OCI-LY1 (cell line): ENCODE measurements around the gene CRTC1.
A peak's percentile ranks its signal among the peaks of the same experiment; 100 is the strongest.

Experiments used
- H2AFZ ChIP-seq: fragments of 200-600 bp; sonication (generic), shearing (Covaris generic); 2 replicates; pipeline ENCODE4 v1.6.0; 2014; ENCODE audit warnings: antibody characterized with exemption, mild to moderate bottlenecking, low read length
- H3F3A ChIP-seq: fragments of 200-600 bp; sonication (generic), shearing (Covaris generic); 2 replicates; pipeline ENCODE4 v1.6.0; 2014; ENCODE audit warnings: mild to moderate bottlenecking, antibody characterized with exemption, low read length, moderate library complexity; ENCODE audit not compliant: insufficient read depth
- H3K27ac ChIP-seq: fragments of 200-600 bp; sonication (generic); 2 replicates; pipeline ENCODE4 v1.5.1; 2014; ENCODE audit warnings: low read length, mixed run types, mild to moderate bottlenecking, low read depth; ENCODE audit not compliant: poor library complexity, severe bottlenecking
- H3K27me3 ChIP-seq: fragments of 200-600 bp; sonication (generic); 2 replicates; pipeline ENCODE4 v1.6.0; 2014; ENCODE audit warnings: antibody characterized with exemption, mild to moderate bottlenecking, low read length, moderate library complexity; ENCODE audit not compliant: insufficient read depth
- H3K36me3 ChIP-seq: fragments of 200-600 bp; sonication (generic); 2 replicates; pipeline ENCODE4 v1.6.1; 2014; ENCODE audit warnings: mild to moderate bottlenecking, antibody characterized with exemption, low read length, moderate library complexity, mixed read lengths; ENCODE audit not compliant: insufficient read depth
- H3K4me1 ChIP-seq: fragments of 200-600 bp; sonication (generic); 2 replicates; pipeline ENCODE4 v1.5.1; 2014; ENCODE audit warnings: mild to moderate bottlenecking, low read length, moderate library complexity; ENCODE audit not compliant: insufficient read depth, severe bottlenecking
- H3K4me2 ChIP-seq: fragments of 200-600 bp; sonication (generic), shearing (Covaris generic); 2 replicates; pipeline ENCODE4 v1.6.1; 2014; ENCODE audit warnings: low read length
- H3K4me3 ChIP-seq: fragments of 200-600 bp; sonication (generic); 2 replicates; pipeline ENCODE4 v1.5.1; 2014; ENCODE audit warnings: low read length, low read depth, mild to moderate bottlenecking, mixed read lengths; ENCODE audit not compliant: poor library complexity, severe bottlenecking
- H3K79me2 ChIP-seq: fragments of 200-600 bp; shearing (Covaris generic); 2 replicates; pipeline ENCODE4 v1.6.1; 2016; ENCODE audit warnings: mixed run types, low read length, mixed read lengths; ENCODE audit not compliant: insufficient read depth
- H3K9ac ChIP-seq: fragments of 200-600 bp; sonication (generic), shearing (Covaris generic); 2 replicates; pipeline ENCODE4 v1.6.1; 2014; ENCODE audit warnings: mild to moderate bottlenecking, low read length, mixed read lengths
- H3K9me2 ChIP-seq: fragments of 200-600 bp; sonication (generic), shearing (Covaris generic); 2 replicates; pipeline ENCODE4 v1.6.1; 2014; ENCODE audit warnings: low read depth, mild to moderate bottlenecking, low read length, mixed read lengths
- H3K9me3 ChIP-seq: fragments of 200-600 bp; shearing (Covaris generic); 2 replicates; pipeline ENCODE4 v1.6.1; 2014; ENCODE audit warnings: low read length, mixed read lengths
- H4K20me1 ChIP-seq: fragments of 200-600 bp; sonication (generic), shearing (Covaris generic); 2 replicates; pipeline ENCODE4 v1.6.0; 2016; ENCODE audit warnings: mild to moderate bottlenecking, low read length; ENCODE audit not compliant: insufficient read depth
- EZH2 ChIP-seq: fragments of 200-600 bp; sonication (generic), shearing (Covaris generic); IDR thresholded peaks from 2 replicates; pipeline ENCODE4 v1.8.0; 2017; ENCODE audit warnings: borderline replicate concordance, mixed run types, mild to moderate bottlenecking, antibody characterized with exemption, low read length, moderate library complexity, mixed read lengths
- TF ChIP-seq, protein P1 (sequence below): fragments of 200-600 bp; sonication (generic), shearing (Covaris generic); IDR thresholded peaks from 2 replicates; pipeline ENCODE4 v1.5.1; 2017; ENCODE audit warnings: mild to moderate bottlenecking, antibody characterized with exemption, low read length, moderate library complexity, mixed read lengths

CRTC1 gene

DNA sequence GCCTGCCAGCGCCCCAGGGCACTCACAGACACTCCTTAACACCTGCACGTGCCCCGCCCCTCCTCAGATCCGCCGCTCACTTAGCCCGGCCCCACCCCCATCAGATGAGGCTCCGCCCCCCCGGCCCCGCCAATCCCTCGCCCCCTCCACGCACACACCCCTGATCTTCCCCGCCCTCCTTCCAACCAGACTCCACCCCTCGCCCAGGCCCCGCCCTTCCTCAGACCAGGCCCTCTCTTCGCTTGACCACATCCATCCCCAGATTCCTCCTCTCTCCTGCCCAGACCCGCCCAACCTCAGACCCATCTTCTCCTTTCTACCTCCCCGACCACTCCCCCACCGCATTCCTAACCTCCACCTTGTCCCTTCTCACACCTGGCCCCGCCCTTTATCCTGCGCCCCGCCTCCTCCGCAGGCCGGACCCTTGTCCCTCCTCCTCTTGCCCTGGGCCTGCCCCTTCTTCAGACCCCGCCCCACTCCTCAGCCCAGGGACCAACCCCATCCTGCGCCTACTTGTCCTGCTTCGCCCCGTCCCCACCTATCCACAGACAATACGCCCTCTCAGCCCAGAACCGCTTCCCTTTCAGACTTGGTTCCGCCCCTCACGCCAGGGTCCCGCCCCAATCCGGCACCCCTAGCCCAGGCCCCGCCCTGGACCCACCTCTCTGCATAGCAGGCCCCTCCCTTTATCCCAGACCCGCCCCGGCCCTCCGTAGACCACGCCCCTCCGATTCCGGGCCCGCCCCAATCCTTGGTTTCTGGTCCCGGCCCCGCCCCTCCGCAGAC is 47.1 kb upstream of the CRTC1 start:
- H2AFZ ChIP-seq: no peak overlapping the region
- peak overlapping the region; percentile 59 for H3K4me3 ChIP-seq
- H3K27ac ChIP-seq: no peak overlapping the region
- H4K20me1 ChIP-seq: no peaks in the 10 kb centered on the region
- TF ChIP-seq, protein P1, sequence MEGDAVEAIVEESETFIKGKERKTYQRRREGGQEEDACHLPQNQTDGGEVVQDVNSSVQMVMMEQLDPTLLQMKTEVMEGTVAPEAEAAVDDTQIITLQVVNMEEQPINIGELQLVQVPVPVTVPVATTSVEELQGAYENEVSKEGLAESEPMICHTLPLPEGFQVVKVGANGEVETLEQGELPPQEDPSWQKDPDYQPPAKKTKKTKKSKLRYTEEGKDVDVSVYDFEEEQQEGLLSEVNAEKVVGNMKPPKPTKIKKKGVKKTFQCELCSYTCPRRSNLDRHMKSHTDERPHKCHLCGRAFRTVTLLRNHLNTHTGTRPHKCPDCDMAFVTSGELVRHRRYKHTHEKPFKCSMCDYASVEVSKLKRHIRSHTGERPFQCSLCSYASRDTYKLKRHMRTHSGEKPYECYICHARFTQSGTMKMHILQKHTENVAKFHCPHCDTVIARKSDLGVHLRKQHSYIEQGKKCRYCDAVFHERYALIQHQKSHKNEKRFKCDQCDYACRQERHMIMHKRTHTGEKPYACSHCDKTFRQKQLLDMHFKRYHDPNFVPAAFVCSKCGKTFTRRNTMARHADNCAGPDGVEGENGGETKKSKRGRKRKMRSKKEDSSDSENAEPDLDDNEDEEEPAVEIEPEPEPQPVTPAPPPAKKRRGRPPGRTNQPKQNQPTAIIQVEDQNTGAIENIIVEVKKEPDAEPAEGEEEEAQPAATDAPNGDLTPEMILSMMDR: no peak
- no peak for TF ChIP-seq EZH2
- no peaks in the 10 kb centered on the region for H3K36me3 ChIP-seq
- no peaks in the 10 kb centered on the region for H3K9me2 ChIP-seq
- no peaks in the 10 kb centered on the region for H3K9me3 ChIP-seq
- no peaks in the 10 kb centered on the region for H3K79me2 ChIP-seq
- H3F3A ChIP-seq: no peaks in the 10 kb centered on the region
- H3K4me2 ChIP-seq: peak overlapping the region; percentile 68
- no peak overlapping the region for H3K9ac ChIP-seq
- H3K4me1 ChIP-seq: peaks cover 13% of the 10 kb centered on the region
- H3K27me3 ChIP-seq: 0 out of 2 replicates have a peak, but pooled peaks cover 6% of the 10 kb centered on the region

DNA sequence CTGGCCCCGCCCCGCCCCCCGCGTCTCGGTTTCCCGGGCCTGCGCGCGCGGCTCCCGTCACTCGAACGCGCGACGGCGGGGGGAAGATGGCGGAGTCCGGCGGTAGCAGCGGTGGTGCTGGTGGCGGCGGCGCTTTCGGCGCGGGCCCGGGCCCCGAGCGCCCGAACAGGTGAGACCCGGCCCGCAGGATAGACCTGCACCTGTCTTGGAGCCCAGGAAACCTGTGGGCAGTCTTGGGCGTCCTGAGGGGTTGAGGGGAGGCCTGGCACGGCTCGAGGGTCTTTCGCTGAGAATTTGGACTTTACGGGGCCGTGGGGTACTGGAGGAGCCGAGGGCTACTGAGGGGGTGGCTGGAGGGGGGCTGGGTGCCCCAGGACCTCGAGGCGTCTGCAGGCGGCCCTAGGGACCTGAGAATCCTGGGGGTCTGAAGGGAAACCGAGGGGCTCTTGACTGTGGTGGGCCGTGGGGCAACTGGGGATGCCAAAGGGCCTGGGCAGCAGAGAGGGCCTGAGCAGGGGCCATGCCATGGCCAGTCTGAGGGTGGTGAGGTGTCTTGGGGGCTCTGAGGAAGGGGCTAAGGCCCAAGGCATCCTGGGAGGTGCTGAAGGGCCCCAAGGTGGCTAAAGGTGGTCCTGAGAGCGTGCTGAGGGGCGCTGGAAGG is 46.4 kb upstream of the CRTC1 start, which contains the start of gene KLHL26:
Gene KLHL26, plus strand, starts transcription at position 60 of the 661 bp plus-strand sequence. Its CDS starts 27 bp downstream, at position 87.
- peak within 1 kb of the TSS; percentile 59 for H3K4me3 ChIP-seq
- peak within 1 kb of the TSS; percentile 68 for H3K4me2 ChIP-seq
- H3K4me1 ChIP-seq: peaks cover 13% of the 10 kb centered on the region
- H3K36me3 ChIP-seq: no peaks in the 10 kb centered on the region
- no peaks in the 10 kb centered on the region for H4K20me1 ChIP-seq
- H3K9me3 ChIP-seq: no peaks in the 10 kb centered on the region
- no peaks in the 10 kb centered on the region for H3K9me2 ChIP-seq
- H3K27me3 ChIP-seq: 0 out of 2 replicates have a peak, but pooled peaks cover 6% of the 10 kb centered on the region
- H3K9ac ChIP-seq: peak within 1 kb of the TSS; percentile 41
- TF ChIP-seq, protein P1: no peak
- TF ChIP-seq EZH2: no peak
- H3K79me2 ChIP-seq: no peaks in the 10 kb centered on the region
- H3F3A ChIP-seq: no peaks in the 10 kb centered on the region
- H2AFZ ChIP-seq: no peak within 1 kb of the TSS
- H3K27ac ChIP-seq: no peak within 1 kb of the TSS

DNA sequence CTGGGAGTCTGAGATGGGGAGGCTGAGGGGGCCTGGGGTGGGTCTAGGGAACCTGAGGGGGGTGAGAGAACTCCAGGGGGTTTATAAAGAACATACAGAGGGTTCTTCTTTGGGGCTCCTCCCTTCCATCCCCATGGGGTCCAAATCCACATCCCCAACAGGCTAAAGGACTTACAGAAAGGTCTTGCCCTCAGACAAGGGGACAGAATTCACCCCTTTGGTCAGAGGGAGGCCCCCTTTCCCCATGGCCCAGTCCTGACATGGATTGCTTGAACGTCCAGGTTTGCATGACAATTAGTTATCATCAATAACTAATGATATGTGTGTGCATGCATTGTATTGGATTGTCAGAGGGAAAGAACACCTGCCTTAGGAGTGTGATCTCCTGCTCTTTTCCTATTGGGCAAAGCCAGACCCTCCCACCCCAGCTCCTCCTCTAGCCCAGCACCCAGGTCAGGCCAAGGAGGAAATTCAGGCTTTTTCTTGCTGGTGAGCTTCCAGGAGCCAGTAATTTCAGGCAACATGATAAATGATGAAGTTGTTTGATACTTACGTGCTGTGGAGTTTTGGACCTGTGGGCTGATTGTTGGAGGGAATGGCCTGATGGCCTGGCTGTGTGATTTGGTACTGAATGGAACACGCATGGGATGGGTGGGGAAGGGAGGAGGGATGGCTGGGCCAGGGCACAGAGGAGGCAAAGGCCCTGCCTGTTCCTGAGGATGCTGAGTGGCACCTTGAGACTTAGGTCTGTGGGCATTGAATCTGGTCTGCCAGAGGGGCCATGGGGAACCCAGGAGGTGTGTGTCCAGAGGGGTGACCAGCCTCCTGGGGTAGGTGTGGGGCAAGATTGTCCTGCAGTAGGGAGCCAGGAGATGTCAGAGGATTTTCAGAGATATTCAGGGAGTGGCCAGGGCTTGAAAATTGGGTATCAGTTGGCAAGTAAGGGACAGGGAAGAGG is 45.5 kb upstream of the CRTC1 start:
- no peaks in the 10 kb centered on the region for H3K79me2 ChIP-seq
- H3K9me2 ChIP-seq: no peaks in the 10 kb centered on the region
- H3K4me1 ChIP-seq: peaks cover 13% of the 10 kb centered on the region
- no peaks in the 10 kb centered on the region for H3K36me3 ChIP-seq
- no peak overlapping the region for H3K9ac ChIP-seq
- no peak overlapping the region for H3K27ac ChIP-seq
- no peaks in the 10 kb centered on the region for H3F3A ChIP-seq
- H4K20me1 ChIP-seq: no peaks in the 10 kb centered on the region
- H2AFZ ChIP-seq: no peak overlapping the region
- H3K27me3 ChIP-seq: 0 out of 2 replicates have a peak, but pooled peaks cover 6% of the 10 kb centered on the region
- H3K4me3 ChIP-seq: peak overlapping the region; percentile 59
- TF ChIP-seq EZH2: no peak
- TF ChIP-seq, protein P1: no peak
- H3K4me2 ChIP-seq: peak overlapping the region; percentile 68; the same call in 1 of the 2 replicates
- no peaks in the 10 kb centered on the region for H3K9me3 ChIP-seq
